GM18861 (cell line): Measurements from ENCODE around the gene PIK3CA.

Experiments
- ATAC-seq: cut with Tn5 transposase; IDR thresholded peaks from one replicate; pipeline ENCODE4 v1.9.1; 2021; ENCODE audit not compliant: unreplicated experiment

Gene PIK3CA

GRCh38 chr3:179156775-179157174, 8.6 kb downstream of the PIK3CA start:
- no peak for ATAC-seq

GRCh38 chr3:179158336-179159039, 10.3 kb downstream of the PIK3CA start:
- ATAC-seq = peak; percentile 74

- ATAC-seq = no peak
These were observed 15.3 kb downstream of the PIK3CA start for GRCh38 chr3:179163503-179163902.

- no peak for ATAC-seq
These were observed 16.7 kb downstream of the PIK3CA start for GRCh38 chr3:179164857-179165256.

- ATAC-seq = no peak
These were observed 18.5 kb downstream of the PIK3CA start for GRCh38 chr3:179166561-179167201.

GRCh38 chr3:179168918-179169317, 20.8 kb downstream of the PIK3CA start:
- no peak for ATAC-seq

- no peak for ATAC-seq
These were observed 24.4 kb downstream of the PIK3CA start for GRCh38 chr3:179172546-179172945.

- no peak for ATAC-seq
These were observed 26.2 kb downstream of the PIK3CA start for GRCh38 chr3:179174316-179174715.

GRCh38 chr3:179174898-179175297, 26.7 kb downstream of the PIK3CA start:
- ATAC-seq = no peak

GRCh38 chr3:179175358-179175757, 27.2 kb downstream of the PIK3CA start:
- no peak for ATAC-seq

- no peak for ATAC-seq
These were observed 29.5 kb downstream of the PIK3CA start for GRCh38 chr3:179177611-179178010.

GRCh38 chr3:179179256-179179655, 31.1 kb downstream of the PIK3CA start:
- no peak for ATAC-seq

GRCh38 chr3:179179979-179180759, 32.0 kb downstream of the PIK3CA start:
- ATAC-seq = no peak

GRCh38 chr3:179181021-179181472, 32.9 kb downstream of the PIK3CA start:
- peak; percentile 82 for ATAC-seq

- ATAC-seq = no peak
These were observed 33.9 kb downstream of the PIK3CA start for GRCh38 chr3:179181993-179182551.

GRCh38 chr3:179182902-179183301, 34.7 kb downstream of the PIK3CA start:
- no peak for ATAC-seq

- ATAC-seq = no peak
These were observed 36.7 kb downstream of the PIK3CA start for GRCh38 chr3:179184826-179185225.

GRCh38 chr3:179186426-179186825, 38.3 kb downstream of the PIK3CA start:
- no peak for ATAC-seq

GRCh38 chr3:179189759-179190158, 41.6 kb downstream of the PIK3CA start:
- ATAC-seq = no peak

- ATAC-seq = no peak
These were observed 42.4 kb downstream of the PIK3CA start for GRCh38 chr3:179190581-179190980.

- ATAC-seq = no peak
These were observed 44.4 kb downstream of the PIK3CA start for GRCh38 chr3:179192542-179192941.
